Measurements from ENCODE around the gene KMT2B. TPM values are rescaled to one million over a fixed set of nuclear protein-coding genes. Genes with fewer than 3 reads are reported as not detected.
A peak's percentile ranks its signal among the peaks of the same experiment; 100 is the strongest.

The KMT2B gene
- total and polyA plus RNA-seq, 4 donors: 21.7 to 41.0 (median 27.5) TPM

- Histone ChIP-seq H3K9ac (ENCODE audit: insufficient read depth in 1 of 2, low read length in 2 of 2) (no peak overlapping the region), H3K27ac (ENCODE audit: low read depth in 1 of 2, low read length in 1 of 2) (no peak overlapping the region), H3K9me3 (ENCODE audit: control insufficient read depth in 4 of 4, insufficient read depth in 3 of 4, low read length in 3 of 4) (no peaks in the 10 kb centered on the region), H3K4me3 (no peak overlapping the region), H3K4me1 (ENCODE audit: control insufficient read depth in 5 of 5, insufficient read depth in 5 of 5, low read length in 5 of 5) (no peaks in the 10 kb centered on the region), H3K27me3 (ENCODE audit: control insufficient read depth in 3 of 3, insufficient read depth in 3 of 3, low read length in 2 of 3) (no peaks in the 10 kb centered on the region), H3K36me3 (ENCODE audit: control insufficient read depth in 4 of 4, insufficient read depth in 4 of 4, low read length in 4 of 4) (no peaks in the 10 kb centered on the region)
- no peak for ATAC-seq (ENCODE audit: insufficient read depth, low FRiP score)
- no peak for TF ChIP-seq CTCF (IDR thresholded peaks at IDR 0.05; ENCODE audit: control extremely low read depth, extremely low read depth)
- no peak for DNase-seq
- WGBS, 2 donors: 66 to 80% methylated on average over 4 of the region's 4 CpGs
Measured at GRCh38 chr19:35696835-35697234, 21.0 kb upstream of the KMT2B start.

GRCh38 chr19:35702223-35703012, 15.4 kb upstream of the KMT2B start:
- ATAC-seq (ENCODE audit: insufficient read depth, low FRiP score): peak; percentile 98
- Histone ChIP-seq H3K27me3 (ENCODE audit: control insufficient read depth in 3 of 3, insufficient read depth in 3 of 3, low read length in 2 of 3) (no peaks in the 10 kb centered on the region), H3K27ac (ENCODE audit: low read depth in 1 of 2, low read length in 1 of 2) (peak overlapping the region in 1 of 2 donors; percentile 48), H3K4me3 (peak overlapping the region; percentile 39), H3K4me1 (ENCODE audit: control insufficient read depth in 5 of 5, insufficient read depth in 5 of 5, low read length in 5 of 5) (no peaks in the 10 kb centered on the region), H3K9ac (ENCODE audit: insufficient read depth in 1 of 2, low read length in 2 of 2) (peak overlapping the region in 1 of 2 donors; percentile 55), H3K36me3 (ENCODE audit: control insufficient read depth in 4 of 4, insufficient read depth in 4 of 4, low read length in 4 of 4) (no peaks in the 10 kb centered on the region), H3K9me3 (ENCODE audit: control insufficient read depth in 4 of 4, insufficient read depth in 3 of 4, low read length in 3 of 4) (no peaks in the 10 kb centered on the region)
- 0% methylated on average over 50 of the region's 50 CpGs for WGBS, 2 donors
- DNase-seq: peak; percentile 95 to 98 (median 97)
- no peak for TF ChIP-seq CTCF (IDR thresholded peaks at IDR 0.05; ENCODE audit: control extremely low read depth, extremely low read depth)

- no peak for ATAC-seq (ENCODE audit: insufficient read depth, low FRiP score)
- DNase-seq: no peak
- 44 to 54% methylated on average over 9 of the region's 9 CpGs for WGBS, 2 donors
- no peak for TF ChIP-seq CTCF (IDR thresholded peaks at IDR 0.05; ENCODE audit: control extremely low read depth, extremely low read depth)
- Histone ChIP-seq H3K4me3 (no peak overlapping the region), H3K4me1 (ENCODE audit: control insufficient read depth in 5 of 5, insufficient read depth in 5 of 5, low read length in 5 of 5) (peaks cover 0 to 4% (median 0%) of the 10 kb centered on the region in 5 donors), H3K27ac (ENCODE audit: low read depth in 1 of 2, low read length in 1 of 2) (no peak overlapping the region), H3K27me3 (ENCODE audit: control insufficient read depth in 3 of 3, insufficient read depth in 3 of 3, low read length in 2 of 3) (no peaks in the 10 kb centered on the region), H3K9ac (ENCODE audit: insufficient read depth in 1 of 2, low read length in 2 of 2) (no peak overlapping the region), H3K36me3 (ENCODE audit: control insufficient read depth in 4 of 4, insufficient read depth in 4 of 4, low read length in 4 of 4) (no peaks in the 10 kb centered on the region), H3K9me3 (ENCODE audit: control insufficient read depth in 4 of 4, insufficient read depth in 3 of 4, low read length in 3 of 4) (no peaks in the 10 kb centered on the region)
Measured at GRCh38 chr19:35703343-35703742, 14.5 kb upstream of the KMT2B start.
